ENCODE measurements around the gene SORCS2.

Gene SORCS2

GRCh38 chr4:7628432-7628831, 436.1 kb downstream of the SORCS2 start:
- Histone ChIP-seq H2BK120ac (ENCODE audit: insufficient read depth, low read length, poor library complexity) (no peak overlapping the region), H3K4me1 (ENCODE audit: control insufficient read depth in 1 of 2, insufficient read depth in 2 of 2, low read length in 2 of 2) (no peaks in the 10 kb centered on the region)

GRCh38 chr4:7629501-7630254, 437.3 kb downstream of the SORCS2 start:
- Histone ChIP-seq H3K36me3 (ENCODE audit: control insufficient read depth in 1 of 2, insufficient read depth in 2 of 2, low read length in 2 of 2) (no peaks in the 10 kb centered on the region), H3K4me2 (ENCODE audit: low read length) (no peak overlapping the region), H4K12ac (ENCODE audit: low read depth, low read length) (no peak overlapping the region), H2BK120ac (ENCODE audit: insufficient read depth, low read length, poor library complexity) (no peak overlapping the region), H2BK12ac (ENCODE audit: low read length) (no peak overlapping the region), H3K79me2 (ENCODE audit: control insufficient read depth, insufficient read depth, low read length, poor library complexity) (no peaks in the 10 kb centered on the region), H4K8ac (ENCODE audit: low read depth, low read length) (no peak overlapping the region), H3K4me1 (ENCODE audit: control insufficient read depth in 1 of 2, insufficient read depth in 2 of 2, low read length in 2 of 2) (no peaks in the 10 kb centered on the region), H3K4ac (ENCODE audit: low read depth, low read length) (no peak overlapping the region), H2AK5ac (ENCODE audit: low read length) (no peak overlapping the region), H2AFZ (ENCODE audit: insufficient read depth, low read length, poor library complexity) (no peak overlapping the region), H3K18ac (ENCODE audit: low read length) (no peak overlapping the region), H3K9ac (ENCODE audit: low read length) (no peak overlapping the region), H3K27ac (ENCODE audit: low read depth, low read length) (no peak overlapping the region), H3K14ac (ENCODE audit: low read length) (no peak overlapping the region), H4K91ac (ENCODE audit: low read depth, low read length) (no peak overlapping the region), H3K27me3 (ENCODE audit: insufficient read depth, low read length) (no peaks in the 10 kb centered on the region), H3K79me1 (ENCODE audit: low read length) (no peaks in the 10 kb centered on the region), H2BK5ac (ENCODE audit: low read depth, low read length, poor library complexity) (no peak overlapping the region), H3K23ac (ENCODE audit: low read length) (no peak overlapping the region), H3K9me3 (ENCODE audit: insufficient read depth, low read depth, low read length) (peaks cover 8% of the 10 kb centered on the region), H3K4me3 (ENCODE audit: low read depth, low read length) (peak overlapping the region; percentile 2)
- DNase-seq, result no peak
- no CpG with 5 or more reads among the region's 13 CpGs for WGBS (ENCODE audit: extremely low coverage, insufficient coverage, insufficient read length)

More at GRCh38 chr4:7628432-7628831, 436.1 kb downstream of the SORCS2 start:
- Histone ChIP-seq H3K36me3 (ENCODE audit: control insufficient read depth in 1 of 2, insufficient read depth in 2 of 2, low read length in 2 of 2) (no peaks in the 10 kb centered on the region), H3K23ac (ENCODE audit: low read length) (no peak overlapping the region), H3K79me1 (ENCODE audit: low read length) (no peaks in the 10 kb centered on the region), H2BK12ac (ENCODE audit: low read length) (no peak overlapping the region), H2AFZ (ENCODE audit: insufficient read depth, low read length, poor library complexity) (no peak overlapping the region), H3K4me2 (ENCODE audit: low read length) (no peak overlapping the region), H3K9me3 (ENCODE audit: insufficient read depth, low read depth, low read length) (peaks cover 8% of the 10 kb centered on the region), H3K4ac (ENCODE audit: low read depth, low read length) (no peak overlapping the region), H4K91ac (ENCODE audit: low read depth, low read length) (no peak overlapping the region), H4K12ac (ENCODE audit: low read depth, low read length) (no peak overlapping the region), H3K79me2 (ENCODE audit: control insufficient read depth, insufficient read depth, low read length, poor library complexity) (no peaks in the 10 kb centered on the region), H3K9ac (ENCODE audit: low read length) (no peak overlapping the region), H4K8ac (ENCODE audit: low read depth, low read length) (no peak overlapping the region), H3K27ac (ENCODE audit: low read depth, low read length) (no peak overlapping the region), H3K27me3 (ENCODE audit: insufficient read depth, low read length) (no peaks in the 10 kb centered on the region), H2BK5ac (ENCODE audit: low read depth, low read length, poor library complexity) (no peak overlapping the region), H3K18ac (ENCODE audit: low read length) (no peak overlapping the region), H2AK5ac (ENCODE audit: low read length) (no peak overlapping the region), H3K14ac (ENCODE audit: low read length) (no peak overlapping the region), H3K4me3 (ENCODE audit: low read depth, low read length) (no peak overlapping the region)
- no peak for DNase-seq
- no CpG with 5 or more reads among the region's 10 CpGs for WGBS (ENCODE audit: extremely low coverage, insufficient coverage, insufficient read length)

GRCh38 chr4:7630568-7631287, 438.4 kb downstream of the SORCS2 start:
- Histone ChIP-seq H2BK5ac (ENCODE audit: low read depth, low read length, poor library complexity) (no peak overlapping the region), H3K23ac (ENCODE audit: low read length) (no peak overlapping the region), H3K27me3 (ENCODE audit: insufficient read depth, low read length) (no peaks in the 10 kb centered on the region), H3K27ac (ENCODE audit: low read depth, low read length) (no peak overlapping the region), H3K9ac (ENCODE audit: low read length) (no peak overlapping the region), H2AFZ (ENCODE audit: insufficient read depth, low read length, poor library complexity) (no peak overlapping the region), H3K14ac (ENCODE audit: low read length) (no peak overlapping the region), H3K4me1 (ENCODE audit: control insufficient read depth in 1 of 2, insufficient read depth in 2 of 2, low read length in 2 of 2) (no peaks in the 10 kb centered on the region), H2BK12ac (ENCODE audit: low read length) (no peak overlapping the region), H3K9me3 (ENCODE audit: insufficient read depth, low read depth, low read length) (peaks cover 8% of the 10 kb centered on the region), H3K18ac (ENCODE audit: low read length) (no peak overlapping the region), H4K8ac (ENCODE audit: low read depth, low read length) (no peak overlapping the region), H4K91ac (ENCODE audit: low read depth, low read length) (no peak overlapping the region), H3K79me2 (ENCODE audit: control insufficient read depth, insufficient read depth, low read length, poor library complexity) (no peaks in the 10 kb centered on the region), H3K79me1 (ENCODE audit: low read length) (no peaks in the 10 kb centered on the region), H3K4me3 (ENCODE audit: low read depth, low read length) (no peak overlapping the region), H3K4ac (ENCODE audit: low read depth, low read length) (no peak overlapping the region), H3K4me2 (ENCODE audit: low read length) (no peak overlapping the region), H3K36me3 (ENCODE audit: control insufficient read depth in 1 of 2, insufficient read depth in 2 of 2, low read length in 2 of 2) (no peaks in the 10 kb centered on the region), H2BK120ac (ENCODE audit: insufficient read depth, low read length, poor library complexity) (no peak overlapping the region), H4K12ac (ENCODE audit: low read depth, low read length) (no peak overlapping the region), H2AK5ac (ENCODE audit: low read length) (no peak overlapping the region)
- peak in 1 of 2 donors; percentile 6 for DNase-seq
- no CpG with 5 or more reads among the region's 17 CpGs for WGBS (ENCODE audit: extremely low coverage, insufficient coverage, insufficient read length)

GRCh38 chr4:7631288-7632014, 439.1 kb downstream of the SORCS2 start:
- DNase-seq, result no peak
- Histone ChIP-seq H2AK5ac (ENCODE audit: low read length) (no peak overlapping the region), H3K4ac (ENCODE audit: low read depth, low read length) (no peak overlapping the region), H3K79me2 (ENCODE audit: control insufficient read depth, insufficient read depth, low read length, poor library complexity) (no peaks in the 10 kb centered on the region), H3K4me3 (ENCODE audit: low read depth, low read length) (no peak overlapping the region), H3K27ac (ENCODE audit: low read depth, low read length) (no peak overlapping the region), H3K9ac (ENCODE audit: low read length) (no peak overlapping the region), H3K27me3 (ENCODE audit: insufficient read depth, low read length) (no peaks in the 10 kb centered on the region), H4K8ac (ENCODE audit: low read depth, low read length) (no peak overlapping the region), H3K9me3 (ENCODE audit: insufficient read depth, low read depth, low read length) (peaks cover 8% of the 10 kb centered on the region), H2BK12ac (ENCODE audit: low read length) (no peak overlapping the region), H3K4me2 (ENCODE audit: low read length) (no peak overlapping the region), H2BK120ac (ENCODE audit: insufficient read depth, low read length, poor library complexity) (no peak overlapping the region), H3K79me1 (ENCODE audit: low read length) (no peaks in the 10 kb centered on the region), H2BK5ac (ENCODE audit: low read depth, low read length, poor library complexity) (no peak overlapping the region), H4K12ac (ENCODE audit: low read depth, low read length) (no peak overlapping the region), H3K14ac (ENCODE audit: low read length) (no peak overlapping the region), H3K4me1 (ENCODE audit: control insufficient read depth in 1 of 2, insufficient read depth in 2 of 2, low read length in 2 of 2) (no peaks in the 10 kb centered on the region), H4K91ac (ENCODE audit: low read depth, low read length) (no peak overlapping the region), H3K18ac (ENCODE audit: low read length) (no peak overlapping the region), H2AFZ (ENCODE audit: insufficient read depth, low read length, poor library complexity) (no peak overlapping the region), H3K36me3 (ENCODE audit: control insufficient read depth in 1 of 2, insufficient read depth in 2 of 2, low read length in 2 of 2) (no peaks in the 10 kb centered on the region), H3K23ac (ENCODE audit: low read length) (no peak overlapping the region)
- WGBS (ENCODE audit: extremely low coverage, insufficient coverage, insufficient read length), result no CpG with 5 or more reads among the region's 10 CpGs

All from trophoblast cell (in vitro differentiated cells and primary cell).